Stimulated activated CD4-positive, alpha-beta T cell treated with anti-CD3 and anti-CD28 coated beads, Interleukin-15, amount 100 ng/mL, for 1 hour (primary cell): ENCODE measurements around the gene ATP7B.

ENCODE experiments used
- DNase-seq, 2 donors: peaks; one replicate each; pipeline ENCODE4 v3.0.0-alpha.2; 2020; ENCODE audit warnings: low read depth in 1 of 2, low spot score in 1 of 2

ATP7B gene

DNA sequence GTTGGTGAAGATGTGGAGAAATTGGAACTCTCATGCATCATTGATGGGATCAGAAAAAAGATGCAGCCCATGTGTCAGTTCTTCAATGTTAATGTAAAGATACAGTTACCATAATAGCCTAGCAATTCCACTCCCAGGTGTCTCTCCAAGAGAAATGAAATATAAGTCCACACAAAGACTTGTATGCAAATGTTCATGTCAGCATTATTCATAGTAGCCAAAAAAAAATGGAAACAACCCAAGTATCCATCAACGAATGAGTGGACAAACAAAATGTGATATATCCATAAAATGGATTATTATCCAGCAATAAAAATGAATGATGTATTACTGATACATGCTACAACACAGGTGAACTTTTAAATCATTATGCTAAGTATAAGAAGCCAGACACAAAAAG, 110.8 kb downstream of the ATP7B start:
- no peak for DNase-seq

DNA sequence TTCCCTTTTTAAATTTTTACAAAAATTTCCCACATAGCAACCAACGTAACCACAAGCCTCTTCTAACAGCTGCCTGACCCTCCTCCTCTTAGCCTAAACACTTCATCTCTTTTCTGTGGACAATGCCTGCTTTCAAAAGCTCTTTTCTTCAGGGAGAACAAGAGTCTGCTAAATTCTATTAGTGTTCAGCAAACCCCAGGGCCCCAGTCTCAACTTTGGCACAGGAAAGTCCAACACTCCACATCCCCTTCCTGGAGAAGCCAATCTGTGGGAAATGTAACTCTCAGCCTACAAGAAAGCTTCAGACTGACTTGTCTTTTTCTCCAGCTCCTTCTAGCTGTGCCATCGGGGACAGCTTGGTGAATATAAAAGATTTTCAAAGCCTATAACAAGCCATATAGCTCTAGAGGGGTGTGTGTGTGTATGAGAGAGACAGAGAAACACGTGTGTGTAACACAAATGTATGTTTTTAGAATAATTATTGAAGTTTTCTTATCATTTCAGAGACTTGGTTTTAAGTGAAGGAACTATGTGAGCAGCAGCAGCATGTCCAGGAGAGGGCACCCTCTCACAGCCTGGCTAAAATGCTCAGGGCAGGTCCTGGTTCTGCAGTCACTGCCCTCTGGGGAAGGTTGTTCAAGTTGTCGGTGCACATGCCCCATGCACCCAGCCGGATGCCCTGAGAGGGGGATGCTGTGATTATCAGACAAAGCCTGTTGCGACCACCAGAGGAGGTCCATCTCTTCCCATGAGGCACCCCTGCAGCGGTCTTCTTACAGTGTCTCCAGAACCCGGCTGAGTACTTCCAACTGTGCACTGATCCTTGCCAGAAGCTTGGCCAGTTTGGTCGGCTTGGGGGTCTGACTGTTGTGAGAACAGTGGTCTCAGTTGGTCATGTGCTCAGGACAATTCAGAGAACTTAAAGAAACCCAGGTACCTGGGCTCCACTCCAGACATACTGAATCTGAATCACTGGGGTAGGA, 115.1 kb downstream of the ATP7B start:
- peak; percentile 5 to 18 for DNase-seq

DNA sequence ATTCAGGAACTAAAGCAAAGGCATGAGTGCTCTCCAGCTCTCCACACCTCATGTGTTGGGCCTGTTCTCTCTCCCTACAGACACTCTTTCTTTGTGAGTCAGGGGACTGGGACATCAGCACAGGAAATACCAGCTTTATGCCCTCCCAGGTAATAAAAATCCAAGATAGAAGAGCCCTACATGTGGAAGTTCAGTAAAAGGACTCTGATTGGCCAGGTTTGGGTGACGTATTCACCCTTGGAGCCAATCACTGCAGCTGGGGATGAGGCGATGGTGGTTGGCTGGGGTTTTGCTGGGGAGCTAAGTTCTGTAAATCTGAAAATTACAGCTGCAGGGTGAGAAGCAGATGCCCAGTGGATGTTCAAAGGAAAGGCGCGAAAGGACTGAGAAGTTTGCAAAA, 117.0 kb downstream of the ATP7B start:
- DNase-seq = no peak

DNA sequence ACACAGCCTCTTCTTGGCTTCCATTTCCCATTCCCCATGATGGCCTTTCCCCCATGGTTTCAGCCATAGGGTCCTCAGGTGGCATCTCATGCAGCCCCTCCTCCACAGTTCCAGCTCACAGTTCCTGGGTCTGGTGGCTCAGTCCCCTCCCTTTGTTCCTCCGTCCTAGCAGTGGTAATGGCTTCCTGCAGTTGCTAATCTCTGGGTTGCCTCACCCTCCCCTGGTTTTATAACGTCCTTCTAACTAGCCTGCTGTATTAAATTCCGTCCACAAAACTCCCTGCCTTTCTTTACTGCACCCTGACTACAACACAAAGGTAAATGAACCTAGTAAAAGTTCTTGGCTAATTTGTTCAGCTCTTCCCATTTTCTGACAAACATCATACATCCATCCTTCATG, 118.6 kb downstream of the ATP7B start:
- no peak for DNase-seq

DNA sequence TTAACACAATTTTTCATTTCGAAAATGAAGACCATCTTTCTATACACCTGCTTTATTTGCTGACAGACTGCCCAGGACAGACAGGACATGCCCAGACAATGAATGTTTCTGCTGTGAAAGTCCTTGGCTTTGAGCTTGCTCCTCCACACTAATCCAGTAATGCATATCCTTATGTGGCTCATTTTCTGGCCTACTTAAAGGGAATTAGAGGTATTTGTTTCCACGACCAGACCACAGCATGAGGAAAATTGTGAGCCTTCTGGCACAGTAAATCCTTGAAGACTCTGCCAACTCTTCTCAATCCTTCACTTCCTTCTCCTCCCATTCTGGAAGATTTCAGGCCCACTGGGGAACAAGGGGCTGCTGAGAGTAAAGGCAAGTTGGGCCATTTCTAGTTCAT, 123.8 kb downstream of the ATP7B start:
- DNase-seq = no peak

DNA sequence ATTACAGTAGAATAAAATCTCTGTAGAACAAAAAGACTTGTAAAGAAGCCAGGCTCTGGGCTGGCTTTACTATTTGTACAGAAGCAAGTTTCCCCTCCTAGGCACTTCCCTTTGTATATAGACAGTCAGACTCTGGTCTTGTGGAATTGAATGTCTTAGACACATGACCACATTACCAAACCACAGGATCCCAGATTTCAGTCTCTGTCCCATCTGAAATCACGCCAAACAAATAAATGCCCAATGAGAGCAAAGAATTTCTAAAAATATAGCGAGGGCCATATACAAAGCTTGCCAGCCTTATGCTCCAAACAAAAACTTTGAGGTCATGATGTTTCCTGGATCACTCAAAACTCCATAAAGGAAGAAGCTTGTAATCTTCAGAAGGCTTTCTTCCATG, 125.6 kb downstream of the ATP7B start:
- no peak for DNase-seq

DNA sequence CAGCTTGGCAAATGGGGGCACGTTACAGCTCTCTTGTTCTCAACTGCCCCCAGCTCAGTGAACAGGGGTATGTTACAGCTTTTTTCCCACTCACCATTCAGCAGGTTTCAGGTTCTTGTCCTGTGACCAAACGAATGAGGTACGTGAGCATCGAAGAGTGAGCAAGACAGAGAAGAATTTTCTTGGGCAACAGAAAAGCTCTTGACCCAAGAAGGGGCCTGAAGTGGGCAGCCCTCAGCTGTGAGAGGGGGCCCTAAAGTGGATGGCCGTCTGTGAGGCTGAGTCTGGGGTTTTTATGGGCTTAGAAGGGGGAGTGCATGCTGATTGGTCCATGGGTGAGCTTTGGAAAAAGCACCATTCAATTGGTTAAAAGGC, 128.0 kb downstream of the ATP7B start:
- no peak for DNase-seq
